ENCODE data around the gene TAAR6.
"Not testable (repeated sequence)": the region's sequence is repeated elsewhere in the genome, so short reads cannot be mapped to it uniquely, and the experiment has no call there.

The TAAR6 gene, protein sequence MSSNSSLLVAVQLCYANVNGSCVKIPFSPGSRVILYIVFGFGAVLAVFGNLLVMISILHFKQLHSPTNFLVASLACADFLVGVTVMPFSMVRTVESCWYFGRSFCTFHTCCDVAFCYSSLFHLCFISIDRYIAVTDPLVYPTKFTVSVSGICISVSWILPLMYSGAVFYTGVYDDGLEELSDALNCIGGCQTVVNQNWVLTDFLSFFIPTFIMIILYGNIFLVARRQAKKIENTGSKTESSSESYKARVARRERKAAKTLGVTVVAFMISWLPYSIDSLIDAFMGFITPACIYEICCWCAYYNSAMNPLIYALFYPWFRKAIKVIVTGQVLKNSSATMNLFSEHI

DNA sequence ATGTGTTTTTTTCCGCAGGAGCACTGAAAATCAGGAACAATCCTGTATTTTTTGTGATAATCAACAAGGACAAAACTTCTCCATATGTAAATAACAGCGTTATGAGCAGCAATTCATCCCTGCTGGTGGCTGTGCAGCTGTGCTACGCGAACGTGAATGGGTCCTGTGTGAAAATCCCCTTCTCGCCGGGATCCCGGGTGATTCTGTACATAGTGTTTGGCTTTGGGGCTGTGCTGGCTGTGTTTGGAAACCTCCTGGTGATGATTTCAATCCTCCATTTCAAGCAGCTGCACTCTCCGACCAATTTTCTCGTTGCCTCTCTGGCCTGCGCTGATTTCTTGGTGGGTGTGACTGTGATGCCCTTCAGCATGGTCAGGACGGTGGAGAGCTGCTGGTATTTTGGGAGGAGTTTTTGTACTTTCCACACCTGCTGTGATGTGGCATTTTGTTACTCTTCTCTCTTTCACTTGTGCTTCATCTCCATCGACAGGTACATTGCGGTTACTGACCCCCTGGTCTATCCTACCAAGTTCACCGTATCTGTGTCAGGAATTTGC, at the start of gene TAAR6:
TSS of gene TAAR6 (plus strand) at position 102 of the 557 bp plus-strand sequence. CDS start at position 102, 0 bp downstream.
- DNase-seq: no peak

DNA sequence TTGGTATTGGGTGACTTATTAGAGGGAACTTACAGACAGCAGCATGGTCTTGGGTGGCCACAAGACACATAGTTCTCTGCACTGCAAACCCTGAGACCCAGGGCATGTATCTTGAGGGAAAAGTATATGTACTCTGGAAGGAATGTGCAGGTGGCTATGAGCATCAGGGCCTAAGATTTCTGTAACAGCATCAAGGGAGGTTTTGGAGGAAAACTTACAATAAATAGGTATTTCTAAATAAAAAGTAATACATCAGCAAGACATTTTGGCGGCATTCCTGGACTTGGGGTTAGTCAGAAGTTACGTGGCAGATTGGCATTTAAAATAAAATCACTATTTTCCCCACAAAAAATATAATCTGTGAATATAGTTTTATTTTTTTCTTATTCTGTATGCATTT, 49.2 kb upstream of the TAAR6 start:
- no peak for DNase-seq

DNA sequence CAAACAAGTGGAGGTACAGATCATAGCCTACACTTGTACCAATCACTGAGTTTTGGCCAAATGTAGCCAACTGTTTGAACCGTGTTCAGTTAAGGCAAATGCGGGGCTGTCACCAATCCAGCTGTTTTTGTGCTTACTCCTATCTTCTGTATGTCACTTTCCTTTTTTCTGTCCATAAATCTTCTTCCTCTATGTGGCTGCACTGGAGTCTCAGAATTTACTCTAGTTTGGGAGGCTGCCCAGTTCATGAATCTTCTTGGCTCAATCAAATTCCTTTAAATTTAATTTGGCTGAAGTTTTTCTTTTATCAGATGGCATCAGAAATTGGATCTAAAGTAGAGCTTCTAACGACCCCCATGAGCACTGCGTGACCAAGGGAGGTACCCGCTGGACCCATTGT, 45.5 kb upstream of the TAAR6 start:
- DNase-seq: no peak

DNA sequence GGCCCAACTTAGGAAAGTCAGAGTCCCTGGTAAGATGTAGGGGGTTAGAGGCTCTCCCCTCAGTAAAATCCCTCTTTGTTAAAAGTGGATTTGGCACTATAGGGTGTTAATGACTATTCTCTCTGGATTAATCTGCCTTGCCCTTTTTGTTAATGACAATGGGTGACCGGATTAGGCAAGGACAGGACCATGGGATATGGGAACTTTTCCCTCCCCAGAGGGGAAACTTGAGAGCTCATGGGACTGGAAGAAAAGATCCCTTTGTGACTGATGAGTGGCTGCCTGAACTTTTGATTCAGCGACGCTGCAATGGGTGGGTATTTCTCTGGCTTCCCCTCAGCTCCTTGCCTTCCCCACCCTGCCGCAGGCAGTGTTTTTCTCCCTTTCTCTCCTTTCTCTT, 44.3 kb upstream of the TAAR6 start:
- no peak for DNase-seq

DNA sequence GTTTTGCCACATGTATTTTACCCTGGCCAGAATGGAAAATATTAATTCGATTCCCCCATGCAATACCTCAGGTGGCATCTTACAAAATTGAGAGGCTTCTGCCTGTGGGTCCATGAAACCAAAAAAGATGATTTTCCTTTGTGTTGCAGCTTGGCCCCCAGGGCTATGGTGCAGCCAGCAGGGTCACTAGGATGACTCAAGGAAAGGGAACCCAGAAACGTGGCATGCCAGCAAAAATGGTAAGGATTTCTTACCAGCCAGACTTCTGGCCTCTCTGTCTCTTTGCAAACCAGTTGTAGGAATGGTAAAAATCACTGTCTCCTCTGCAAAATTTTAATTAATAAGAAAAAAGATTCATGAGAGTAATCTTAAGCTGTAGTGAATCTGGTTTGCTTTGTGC, 43.7 kb upstream of the TAAR6 start:
- DNase-seq: no peak

DNA sequence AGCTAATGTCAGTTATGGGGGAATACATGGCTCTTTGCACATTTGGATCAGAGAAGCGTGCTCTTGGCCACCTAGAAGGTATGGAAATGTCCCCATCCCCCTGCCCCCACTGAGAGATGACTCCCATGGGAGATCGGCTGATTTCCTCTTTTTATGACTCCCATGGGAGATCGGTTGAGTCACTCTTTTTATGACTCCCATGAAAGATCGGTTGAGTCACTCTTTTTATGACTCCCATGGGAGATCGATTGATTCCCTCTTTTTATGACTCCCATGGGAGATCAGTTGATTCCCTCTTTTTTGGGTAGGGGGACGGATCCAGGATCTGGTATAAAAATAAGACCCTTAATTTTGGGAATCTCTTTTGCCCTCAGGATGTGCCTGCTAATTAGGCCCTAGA, 42.3 kb upstream of the TAAR6 start:
- DNase-seq: no peak

DNA sequence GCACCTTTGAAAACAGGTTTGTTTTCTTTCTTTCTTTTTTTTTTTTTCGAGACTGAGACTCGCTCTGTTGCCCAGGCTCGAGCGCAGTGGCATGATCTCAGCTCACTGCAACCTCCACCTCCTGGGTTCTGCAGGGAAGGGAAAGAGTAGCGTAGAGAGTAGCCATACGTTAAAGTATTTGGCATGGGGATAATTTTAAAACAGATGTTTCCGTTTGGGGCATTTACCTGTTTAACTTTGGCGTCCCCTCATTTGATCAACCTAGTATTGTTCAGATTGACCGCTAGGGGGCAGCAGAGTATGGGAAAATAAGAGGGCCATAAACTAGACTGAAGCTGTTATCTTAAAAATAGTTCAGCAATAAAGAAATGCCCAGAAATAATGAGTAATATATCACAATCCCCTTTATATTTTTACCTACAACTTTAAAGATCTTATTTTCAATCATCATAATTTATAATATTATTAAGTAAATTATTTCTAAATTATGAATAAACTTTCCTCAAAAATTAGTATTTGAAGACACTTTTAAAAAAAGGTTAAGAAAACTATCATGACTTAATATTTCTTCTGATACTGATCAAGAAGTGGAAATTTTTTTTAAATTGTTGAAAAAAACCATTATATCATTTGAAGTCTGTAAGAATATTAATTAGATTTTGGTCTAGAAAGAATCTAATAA, 39.7 kb upstream of the TAAR6 start:
- peak; percentile 57 to 71 for DNase-seq

DNA sequence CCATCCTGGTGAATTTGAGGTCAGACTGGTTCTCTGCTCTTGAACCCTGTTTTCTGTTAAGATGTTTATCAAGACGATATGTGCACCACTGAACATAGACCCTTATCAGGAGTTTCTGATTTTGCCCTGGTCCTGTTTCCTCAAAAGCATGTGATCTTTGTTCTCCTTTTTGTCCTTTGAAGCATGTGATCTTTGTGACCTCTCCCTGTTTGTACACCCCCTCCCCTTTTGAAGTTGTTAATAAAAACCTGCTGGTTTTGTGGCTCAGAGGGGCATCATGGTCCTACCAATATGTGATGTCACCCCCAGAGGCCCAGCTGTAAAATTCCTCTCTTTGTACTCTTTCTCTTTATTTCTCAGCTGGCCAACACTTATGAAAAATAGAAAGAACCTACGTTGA, 35.6 kb upstream of the TAAR6 start:
- DNase-seq: not testable (repeated sequence)

DNA sequence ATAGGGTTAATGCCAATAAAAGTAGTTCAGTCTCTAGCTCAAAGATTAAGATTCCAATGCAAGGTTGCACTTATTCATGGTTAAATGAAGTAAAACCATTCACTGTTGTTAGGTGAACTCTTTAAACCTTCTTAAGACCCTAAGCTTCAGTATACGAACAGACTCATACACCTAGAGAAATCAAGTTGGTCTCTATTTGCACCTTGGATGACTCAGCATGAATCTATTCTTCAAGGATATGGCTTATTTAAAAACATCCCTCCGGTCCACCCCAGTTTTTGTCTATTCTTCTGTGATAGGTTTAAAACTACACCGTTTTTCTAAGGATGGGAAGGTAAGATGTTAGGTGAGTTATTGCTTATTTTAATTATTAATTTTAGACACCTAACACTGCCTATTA, 33.0 kb upstream of the TAAR6 start:
- DNase-seq: no peak

DNA sequence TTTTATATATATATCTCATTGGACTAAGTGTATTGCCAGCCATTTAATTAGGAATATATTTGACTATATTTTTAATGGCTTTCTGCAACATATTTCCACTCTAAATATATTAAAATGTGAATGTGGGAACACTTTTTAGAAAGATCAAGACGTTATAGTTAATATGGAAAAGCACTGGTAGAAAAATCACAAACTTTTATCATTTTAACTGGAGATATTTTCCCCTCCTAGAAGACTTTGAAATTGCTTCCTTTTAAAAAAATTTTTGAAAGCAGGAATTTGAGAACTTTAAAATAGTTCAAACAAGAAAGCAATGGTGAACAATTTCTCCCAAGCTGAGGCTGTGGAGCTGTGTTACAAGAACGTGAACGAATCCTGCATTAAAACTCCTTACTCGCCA, 32.1 kb upstream of the TAAR6 start, which contains the start of gene TAAR9:
TSS of gene TAAR9 (plus strand) at position 301 of the 400 bp plus-strand sequence. CDS start at position 314, 13 bp downstream.
- no peak for DNase-seq

DNA sequence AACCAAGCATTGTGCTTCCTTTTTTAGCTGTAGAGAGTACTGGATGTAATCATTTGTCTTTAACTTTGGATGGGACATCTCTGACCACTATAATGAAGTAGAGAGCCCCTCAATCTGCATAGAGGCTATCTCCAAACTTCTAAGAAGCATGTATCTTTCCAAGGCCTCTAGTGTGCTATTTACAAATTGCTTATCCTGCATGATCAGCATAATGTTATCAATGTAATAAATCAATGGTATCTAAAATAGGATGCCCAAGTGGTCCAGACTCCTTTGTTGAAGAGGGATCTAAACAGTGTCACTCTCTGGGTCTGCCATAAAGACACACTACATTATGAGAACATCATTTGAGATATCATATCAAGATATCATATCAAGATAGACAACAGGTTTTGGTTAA, 25.3 kb upstream of the TAAR6 start:
- no peak for DNase-seq

DNA sequence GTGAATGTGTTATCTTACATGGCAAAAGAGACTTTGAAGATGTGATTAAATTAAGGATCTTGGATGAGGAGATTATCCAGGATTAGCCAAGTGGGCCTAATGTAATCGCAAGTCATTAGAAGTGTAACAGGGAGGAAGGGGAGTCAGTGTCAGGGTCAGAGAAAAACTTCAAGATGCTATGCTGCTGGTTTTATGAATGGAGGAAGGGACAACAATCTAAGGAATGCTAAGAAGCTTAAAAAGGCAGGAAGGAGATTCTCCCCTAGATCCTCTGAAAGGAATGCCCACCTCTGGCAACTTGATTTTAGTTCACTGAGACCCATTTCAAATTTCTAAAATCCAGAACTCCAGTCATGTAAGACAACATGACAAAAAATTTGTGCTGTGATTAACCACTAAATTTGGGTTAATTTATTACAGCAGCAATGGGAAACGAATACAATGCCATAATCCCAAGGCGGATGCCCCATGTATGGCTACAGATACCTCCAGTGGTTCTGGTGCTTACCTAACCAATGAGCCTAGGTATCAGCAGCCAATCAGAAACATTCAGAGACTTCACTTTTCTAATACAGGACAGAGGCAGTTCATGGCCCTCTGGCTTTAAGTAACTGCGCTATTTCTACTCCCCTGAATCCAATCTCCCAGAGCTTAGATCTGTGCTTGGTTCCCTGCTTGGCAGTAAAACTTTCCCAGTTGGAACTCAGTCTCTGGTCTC, 21.2 kb upstream of the TAAR6 start:
- peak in 1 of 2 experiments; percentile 62 for DNase-seq

DNA sequence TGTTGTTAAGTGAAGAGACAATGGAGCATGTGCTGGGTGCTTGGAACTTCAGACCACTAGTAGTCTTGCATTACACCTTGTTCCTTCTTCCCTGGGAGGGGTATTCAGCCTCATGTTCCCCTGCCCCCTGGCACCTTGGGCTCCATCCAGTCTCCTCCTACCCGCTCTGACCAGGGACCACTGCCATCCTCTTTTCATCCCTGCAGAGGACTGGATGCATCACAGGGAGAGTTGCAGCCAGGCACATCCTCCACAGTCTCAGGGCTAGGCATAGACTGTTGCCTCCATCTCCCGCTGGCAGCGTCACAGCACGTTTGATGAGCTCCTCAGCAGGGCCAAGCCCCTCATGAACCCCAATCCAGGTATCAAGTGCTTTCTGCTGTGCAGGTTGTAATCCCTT, 18.9 kb upstream of the TAAR6 start:
- DNase-seq: no peak

DNA sequence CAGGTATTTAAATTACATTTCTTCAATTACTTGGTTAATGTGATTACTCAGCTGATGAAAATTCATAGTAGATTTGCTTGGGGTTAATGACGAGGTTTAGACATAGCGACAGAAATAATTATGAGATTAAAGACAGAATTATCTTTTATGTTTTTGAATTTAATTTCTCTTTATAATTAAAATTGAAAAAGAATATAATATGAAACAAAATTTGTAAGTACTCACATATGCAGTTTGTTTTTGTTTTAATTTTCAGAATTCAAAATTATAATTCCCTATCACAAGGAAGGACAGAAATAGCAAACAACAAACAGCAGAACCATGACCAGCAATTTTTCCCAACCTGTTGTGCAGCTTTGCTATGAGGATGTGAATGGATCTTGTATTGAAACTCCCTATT, 17.8 kb upstream of the TAAR6 start, which contains the start of gene TAAR8:
TSS of gene TAAR8 (plus strand) at position 301 of the 400 bp plus-strand sequence. CDS start at position 322, 21 bp downstream.
- DNase-seq: no peak

DNA sequence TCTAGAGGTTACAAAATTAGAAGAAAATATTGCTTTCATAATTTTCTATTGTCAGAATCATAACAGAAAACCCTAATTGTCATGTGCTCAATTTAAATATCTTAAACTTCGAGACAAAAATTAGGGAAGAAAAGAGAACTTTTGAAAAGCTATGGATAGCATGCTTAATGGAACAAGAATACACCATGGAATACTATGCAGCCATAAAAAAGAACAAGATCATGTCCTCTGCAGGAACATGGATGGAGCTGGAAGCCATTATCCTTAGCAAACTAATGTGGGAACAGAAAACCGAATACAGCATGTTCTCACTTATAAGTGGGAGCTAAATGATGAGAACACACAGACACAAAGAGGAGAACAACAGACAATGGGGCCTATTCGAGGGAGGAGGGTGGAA, 10.0 kb upstream of the TAAR6 start:
- DNase-seq: not testable (repeated sequence)

DNA sequence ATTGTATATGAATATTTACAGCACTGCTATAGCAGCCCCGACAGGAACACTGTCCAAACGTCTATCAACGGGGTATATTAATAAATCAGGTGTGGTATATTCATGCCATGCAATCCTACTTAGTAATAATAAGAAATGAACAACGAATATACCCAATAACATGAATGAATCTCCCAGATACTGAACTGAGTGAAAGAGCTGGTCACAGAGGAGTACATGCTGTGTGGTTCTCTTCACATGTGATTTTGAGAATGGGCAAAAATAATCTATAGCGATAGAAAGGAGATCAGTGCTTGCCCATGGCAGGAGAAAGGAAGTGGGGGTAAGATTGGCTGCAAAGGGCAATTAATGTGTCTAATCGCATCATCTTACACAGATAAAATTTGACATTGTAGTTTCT, 3.7 kb upstream of the TAAR6 start:
- DNase-seq: no peak

DNA sequence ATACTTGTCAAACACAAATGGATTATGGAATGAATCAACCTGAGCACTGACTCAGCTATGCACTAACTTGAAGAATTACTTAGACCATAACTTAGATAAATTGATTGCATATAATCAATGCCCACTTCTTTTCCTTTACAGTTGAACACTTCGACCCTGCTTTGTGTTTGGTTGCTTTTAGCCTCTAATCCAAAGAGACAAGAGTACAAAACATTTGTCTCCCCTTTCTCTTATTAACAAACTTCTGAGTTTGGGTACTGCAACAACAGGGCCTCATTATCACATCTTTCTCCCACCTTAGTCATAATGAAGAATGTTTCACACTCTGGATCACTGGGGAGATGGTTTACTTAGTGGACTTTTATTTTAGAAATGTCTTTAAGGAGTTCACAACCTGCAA, 2.6 kb upstream of the TAAR6 start:
- no peak for DNase-seq

DNA sequence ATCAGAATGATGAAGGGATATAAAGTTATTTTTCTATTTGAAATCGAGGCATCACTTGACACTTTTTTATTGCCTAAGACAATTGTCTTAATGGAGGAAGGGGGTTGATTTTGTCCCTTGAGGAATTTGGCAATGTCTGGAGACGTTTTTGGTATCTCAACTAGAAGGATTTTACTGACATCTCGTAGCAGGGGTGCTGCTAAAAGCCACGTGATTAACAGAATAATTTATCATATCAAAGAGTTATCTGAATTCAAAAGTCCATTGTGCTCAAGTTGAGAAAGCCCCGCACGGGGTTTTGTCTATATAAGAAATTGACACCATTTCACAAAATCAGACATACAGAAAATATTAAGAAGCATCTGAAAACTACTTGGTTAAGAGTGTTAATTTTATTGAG, 1.5 kb upstream of the TAAR6 start:
- no peak for DNase-seq

DNA sequence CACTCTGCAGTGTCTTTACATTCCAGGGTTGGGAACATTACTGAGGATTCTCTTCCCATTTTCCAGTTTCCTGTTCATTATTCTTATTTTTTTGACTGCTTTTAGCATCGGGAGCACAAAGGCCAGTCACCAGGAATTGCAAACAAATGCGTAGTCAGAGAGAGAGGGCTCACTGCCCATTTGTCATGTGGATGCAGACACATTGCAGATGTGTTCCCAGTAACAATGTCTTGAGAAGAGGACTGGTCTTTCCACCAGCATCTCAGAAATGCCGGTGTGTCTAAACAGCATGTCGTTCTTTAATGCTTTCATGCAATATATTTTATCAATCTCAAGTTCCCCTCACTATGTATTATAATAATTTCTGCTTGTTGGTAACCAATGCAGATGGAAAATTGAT, 952 bp upstream of the TAAR6 start:
- no peak for DNase-seq

DNA sequence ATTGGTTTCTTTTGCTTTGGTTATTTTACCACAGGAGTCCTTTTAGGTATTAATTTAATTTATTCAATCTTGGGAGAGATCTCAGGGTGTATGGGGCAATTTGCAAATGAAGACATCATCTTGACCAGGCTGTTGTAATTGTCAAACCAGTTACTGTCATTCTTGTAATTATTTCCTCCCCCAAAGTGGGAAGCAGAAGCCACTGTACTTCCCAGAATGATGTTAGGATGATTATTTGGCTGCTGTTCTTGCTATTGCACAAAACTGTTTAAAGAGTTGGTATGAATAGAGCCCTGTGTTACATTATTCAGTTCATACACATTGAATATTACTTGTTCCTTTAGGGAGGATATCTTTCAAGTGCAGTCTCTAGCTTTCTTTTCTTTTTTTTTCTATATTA, 1.7 kb downstream of the TAAR6 start:
- DNase-seq: no peak

DNA sequence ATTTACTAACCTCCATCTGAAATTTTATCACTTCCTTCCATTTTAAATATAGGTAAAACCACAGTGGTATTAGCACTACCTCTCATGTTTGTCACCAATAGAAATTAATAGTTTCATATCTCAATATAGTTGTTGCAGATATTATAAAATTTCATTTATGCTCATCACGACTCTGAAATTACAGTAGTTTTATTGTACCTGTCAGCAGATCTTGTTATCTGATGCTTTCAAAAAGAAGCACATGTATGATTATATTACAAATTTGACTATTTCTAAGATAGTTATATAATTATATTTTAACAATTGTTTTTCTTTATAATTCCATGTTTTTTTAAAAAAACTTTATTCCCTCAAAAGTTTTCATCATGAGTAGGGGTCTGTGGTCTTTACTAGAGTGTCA, 14.6 kb downstream of the TAAR6 start:
- DNase-seq: no peak

DNA sequence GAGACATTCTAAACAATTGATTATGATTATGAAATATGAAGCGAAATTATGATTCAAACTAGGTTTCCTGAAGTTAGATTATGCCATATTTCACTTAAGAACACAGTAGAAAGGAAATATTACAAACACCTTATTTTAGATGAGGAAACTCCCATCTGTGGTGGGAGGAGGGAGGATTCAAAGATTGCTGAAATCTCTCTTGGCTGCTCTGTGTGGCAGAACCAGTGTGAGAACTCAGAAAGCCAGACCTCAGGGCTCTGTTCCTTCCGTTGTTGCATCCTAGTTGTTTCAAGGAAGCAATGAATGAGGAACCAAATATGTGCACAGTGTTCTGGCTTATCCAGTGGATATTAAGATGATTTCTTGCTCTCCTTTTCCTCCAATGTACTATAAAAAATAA, 17.3 kb downstream of the TAAR6 start:
- no peak for DNase-seq

DNA sequence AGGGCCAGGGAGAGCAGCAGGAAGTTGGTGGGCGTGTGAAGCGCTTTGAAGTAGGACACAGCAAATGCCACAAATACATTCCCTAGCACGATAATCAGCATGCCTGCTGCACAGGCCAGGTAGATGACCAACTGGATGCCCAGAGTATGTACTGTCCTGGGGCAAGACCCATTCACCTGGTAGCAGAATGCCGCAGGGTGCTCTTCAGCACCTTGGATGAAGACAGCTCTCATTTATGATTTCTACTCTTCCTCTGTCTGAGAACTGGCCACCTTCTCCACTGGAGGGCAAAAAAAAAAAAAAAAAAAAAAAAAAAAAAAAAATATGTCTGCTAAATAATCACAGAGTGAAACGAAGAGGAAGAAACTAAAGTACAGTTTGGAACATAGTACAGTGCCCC, 19.3 kb downstream of the TAAR6 start, which contains the start of gene TAAR5:
TSS of gene TAAR5 (minus strand) at position 288 of the 400 bp plus-strand sequence. CDS start at position 233, 55 bp downstream.
- DNase-seq: no peak
